ENCODE data around the gene HIC2. TPM values are rescaled to one million over a fixed set of nuclear protein-coding genes. Genes with fewer than 3 reads are reported as not detected.
A peak's percentile ranks its signal among the peaks of the same experiment; 100 is the strongest.
"Not testable (repeated sequence)": the region's sequence is repeated elsewhere in the genome, so short reads cannot be mapped to it uniquely, and the experiment has no call there.

HIC2 gene
- total RNA-seq, 1 donor from 2014 or later = 44.2 TPM

DNA sequence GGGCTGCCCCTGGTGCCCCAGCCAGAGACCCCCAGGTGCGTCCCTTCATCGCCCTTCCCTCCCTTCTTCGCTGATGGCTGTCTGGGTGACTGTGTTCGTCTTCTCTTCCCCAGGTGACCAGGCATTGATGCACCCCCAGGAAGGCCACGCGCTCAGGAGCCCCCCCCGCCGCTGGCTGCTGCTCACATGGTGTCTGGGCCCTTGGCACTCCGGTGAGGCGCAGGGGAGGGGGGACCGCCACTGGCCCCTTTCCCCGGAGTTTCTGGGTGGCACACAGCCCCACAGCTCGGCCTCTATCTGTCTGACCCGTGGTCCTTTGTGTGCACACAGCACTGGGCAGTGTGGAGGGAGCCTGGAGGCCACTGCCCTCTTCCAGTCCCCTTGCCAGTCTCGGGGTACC lies 25.5 kb downstream of the HIC2 start:
- H3K4me1 Mint-ChIP-seq; H3K9me3 Mint-ChIP-seq; H3K36me3 Mint-ChIP-seq (ENCODE audit: low read depth); DNase-seq (ENCODE audit: low read depth, low spot score); H3K4me3 Mint-ChIP-seq; H3K27ac Mint-ChIP-seq (ENCODE audit: unreplicated experiment); H3K27me3 Mint-ChIP-seq (ENCODE audit: low read depth): not testable (repeated sequence)

DNA sequence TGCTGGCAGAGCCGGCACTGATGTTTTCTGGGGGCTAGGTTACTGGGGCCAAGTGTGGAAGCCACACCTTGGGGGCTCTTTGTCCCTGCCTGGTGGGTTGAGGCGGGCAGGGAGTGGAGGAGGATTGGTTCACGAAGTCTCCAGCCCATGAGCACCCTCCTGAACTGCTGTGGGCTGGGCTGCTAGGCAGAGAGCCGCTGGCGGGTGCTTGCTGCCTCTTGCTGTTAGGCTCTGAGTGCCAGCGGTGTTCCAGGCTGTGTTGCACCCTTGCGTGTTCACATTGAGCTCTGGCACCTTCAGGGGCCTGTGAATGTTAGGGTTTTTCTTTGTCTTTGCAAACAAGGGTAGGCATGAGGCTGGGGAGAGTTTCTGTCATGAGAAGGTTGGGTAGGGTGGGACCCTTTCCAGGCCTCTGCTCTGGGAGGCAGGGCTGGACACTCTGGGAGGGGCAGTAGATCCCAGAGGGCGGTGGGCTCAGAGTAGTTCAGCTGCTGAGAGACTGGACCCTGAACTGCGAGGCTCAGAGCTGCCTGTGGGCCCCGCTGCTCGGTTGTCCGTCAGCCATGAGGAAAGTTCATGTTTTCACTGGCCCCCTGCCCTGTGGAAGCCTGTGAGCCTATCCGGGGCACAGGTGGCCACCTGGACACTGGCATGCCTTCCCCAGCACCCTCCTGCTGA lies 26.0 kb downstream of the HIC2 start:
- no peaks in the 10 kb centered on the region for H3K27me3 Mint-ChIP-seq (ENCODE audit: low read depth)
- H3K4me1 Mint-ChIP-seq = no peaks in the 10 kb centered on the region
- H3K27ac Mint-ChIP-seq (ENCODE audit: unreplicated experiment) = peak overlapping the region; percentile 91
- DNase-seq (ENCODE audit: low read depth, low spot score) = peak; percentile 1
- H3K36me3 Mint-ChIP-seq (ENCODE audit: low read depth) = no peaks in the 10 kb centered on the region
- H3K9me3 Mint-ChIP-seq = no peaks in the 10 kb centered on the region
- TF ChIP-seq CTCF (conservative IDR thresholded peaks at IDR 0.05) = no peak
- H3K4me3 Mint-ChIP-seq = no peak overlapping the region

GRCh38 chr22:21443735-21444421 lies 26.7 kb downstream of the HIC2 start:
- Mint-ChIP-seq H3K9me3 (no peaks in the 10 kb centered on the region), H3K4me1 (no peaks in the 10 kb centered on the region), H3K36me3 (ENCODE audit: low read depth) (no peaks in the 10 kb centered on the region), H3K27me3 (ENCODE audit: low read depth) (no peaks in the 10 kb centered on the region), H3K27ac (ENCODE audit: unreplicated experiment) (no peak overlapping the region), H3K4me3 (no peak overlapping the region)
- no peak for TF ChIP-seq CTCF (conservative IDR thresholded peaks at IDR 0.05)
- peak; percentile 1 for DNase-seq (ENCODE audit: low read depth, low spot score)

DNA sequence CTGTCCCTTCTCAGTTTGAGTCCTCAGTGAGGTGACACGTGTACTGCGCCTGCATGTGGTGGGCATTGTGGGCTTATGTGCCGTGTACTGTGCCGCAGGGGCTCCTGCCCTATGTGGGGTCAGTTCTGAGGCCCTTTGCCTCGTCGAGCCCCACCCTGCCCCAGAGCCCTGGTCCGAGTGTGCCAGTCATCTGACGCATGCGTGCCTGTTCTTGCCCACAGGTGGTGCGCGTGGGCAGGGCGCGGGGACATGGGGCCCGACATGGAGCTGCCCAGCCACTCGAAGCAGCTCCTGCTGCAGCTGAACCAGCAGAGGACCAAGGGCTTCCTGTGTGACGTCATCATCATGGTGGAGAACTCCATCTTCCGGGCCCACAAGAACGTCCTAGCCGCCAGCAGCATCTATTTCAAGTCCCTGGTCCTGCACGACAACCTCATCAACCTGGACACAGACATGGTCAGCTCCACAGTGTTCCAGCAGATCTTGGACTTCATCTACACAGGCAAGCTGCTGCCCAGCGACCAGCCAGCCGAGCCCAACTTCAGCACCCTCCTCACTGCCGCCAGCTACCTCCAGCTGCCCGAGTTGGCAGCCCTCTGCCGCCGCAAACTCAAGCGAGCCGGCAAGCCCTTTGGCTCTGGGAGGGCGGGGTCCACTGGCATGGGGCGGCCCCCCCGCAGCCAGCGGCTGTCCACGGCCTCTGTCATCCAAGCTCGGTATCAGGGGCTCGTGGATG lies 27.7 kb downstream of the HIC2 start:
- Mint-ChIP-seq H3K4me3 (no peak overlapping the region), H3K27me3 (ENCODE audit: low read depth) (no peaks in the 10 kb centered on the region), H3K9me3 (no peaks in the 10 kb centered on the region), H3K27ac (ENCODE audit: unreplicated experiment) (no peak overlapping the region), H3K36me3 (ENCODE audit: low read depth) (no peaks in the 10 kb centered on the region), H3K4me1 (no peaks in the 10 kb centered on the region)
- DNase-seq (ENCODE audit: low read depth, low spot score) = no peak
- TF ChIP-seq CTCF (conservative IDR thresholded peaks at IDR 0.05) = no peak

DNA sequence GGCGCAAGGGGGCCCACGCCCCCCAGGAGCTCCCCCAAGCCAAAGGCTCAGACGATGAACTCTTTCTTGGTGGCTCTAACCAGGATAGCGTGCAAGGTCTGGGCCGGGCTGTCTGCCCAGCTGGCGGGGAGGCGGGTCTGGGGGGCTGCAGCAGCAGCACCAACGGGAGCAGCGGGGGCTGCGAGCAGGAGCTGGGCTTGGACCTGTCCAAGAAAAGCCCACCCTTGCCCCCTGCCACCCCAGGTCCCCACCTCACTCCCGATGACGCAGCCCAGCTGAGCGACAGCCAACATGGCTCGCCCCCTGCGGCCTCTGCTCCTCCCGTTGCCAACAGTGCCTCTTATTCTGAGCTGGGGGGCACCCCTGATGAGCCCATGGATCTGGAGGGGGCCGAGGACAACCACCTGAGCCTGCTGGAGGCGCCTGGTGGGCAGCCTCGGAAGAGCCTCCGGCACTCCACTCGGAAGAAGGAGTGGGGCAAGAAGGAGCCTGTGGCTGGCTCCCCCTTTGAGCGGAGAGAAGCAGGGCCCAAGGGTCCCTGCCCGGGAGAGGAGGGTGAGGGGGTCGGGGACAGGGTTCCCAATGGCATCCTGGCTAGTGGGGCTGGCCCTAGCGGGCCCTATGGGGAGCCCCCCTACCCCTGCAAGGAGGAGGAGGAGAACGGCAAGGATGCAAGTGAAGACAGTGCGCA lies 28.4 kb downstream of the HIC2 start:
- Mint-ChIP-seq H3K36me3 (ENCODE audit: low read depth) (no peaks in the 10 kb centered on the region), H3K9me3 (no peaks in the 10 kb centered on the region), H3K27ac (ENCODE audit: unreplicated experiment) (no peak overlapping the region), H3K4me1 (no peaks in the 10 kb centered on the region), H3K27me3 (ENCODE audit: low read depth) (no peaks in the 10 kb centered on the region), H3K4me3 (no peak overlapping the region)
- DNase-seq (ENCODE audit: low read depth, low spot score) = no peak
- TF ChIP-seq CTCF (conservative IDR thresholded peaks at IDR 0.05) = no peak

Measured in neural crest cell (in vitro differentiated cells).